Measurements from ENCODE around the gene MAG. TPM values are rescaled to one million over a fixed set of nuclear protein-coding genes. Genes with fewer than 3 reads are reported as not detected.
A peak's percentile ranks its signal among the peaks of the same experiment; 100 is the strongest.

Gene MAG
- total and polyA plus RNA-seq, 12 donors = 0.33 to 45.0 (median 2.1) TPM; not detected in 1

DNA sequence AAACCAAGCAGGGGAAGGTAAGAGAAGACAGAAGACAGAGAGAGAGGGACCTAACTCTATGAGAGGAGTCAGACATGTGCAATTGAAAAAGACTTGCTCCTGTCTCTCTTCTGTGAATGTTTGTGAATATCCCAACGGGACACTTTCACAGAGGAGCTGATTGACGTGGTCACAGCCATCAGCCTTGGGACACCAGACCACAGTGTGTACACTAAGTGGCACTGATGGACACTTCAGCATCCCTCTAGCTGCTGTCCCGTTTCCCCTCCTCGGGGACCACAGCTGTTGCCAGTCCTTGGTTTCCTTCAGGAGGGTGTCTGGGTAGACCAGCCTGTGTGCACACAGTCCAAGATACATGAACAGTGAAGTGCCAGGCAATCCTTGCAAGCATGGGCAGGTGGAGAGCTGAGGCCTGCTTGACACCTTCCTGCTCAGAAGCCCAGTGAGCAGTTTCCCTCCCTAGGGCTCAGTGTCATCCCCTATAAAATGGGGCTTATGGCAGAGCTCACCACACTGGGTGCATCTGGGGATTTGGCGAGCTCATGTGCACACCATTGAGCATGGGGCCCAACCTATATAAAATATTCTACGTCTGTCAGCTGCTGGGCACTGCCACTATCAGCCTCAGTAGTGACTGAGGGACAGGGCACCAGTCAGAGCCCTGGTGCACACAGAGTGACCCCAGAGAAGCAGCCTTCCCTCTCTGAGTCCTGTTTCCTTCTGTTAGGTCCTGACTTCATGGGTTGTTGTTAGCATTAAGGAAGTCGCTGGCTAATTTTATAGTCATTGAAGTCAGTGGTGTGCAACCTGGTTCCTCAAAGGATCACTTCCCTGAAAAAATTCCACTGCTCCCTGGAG lies 27.5 kb upstream of the MAG start:
- TF ChIP-seq, protein P1, sequence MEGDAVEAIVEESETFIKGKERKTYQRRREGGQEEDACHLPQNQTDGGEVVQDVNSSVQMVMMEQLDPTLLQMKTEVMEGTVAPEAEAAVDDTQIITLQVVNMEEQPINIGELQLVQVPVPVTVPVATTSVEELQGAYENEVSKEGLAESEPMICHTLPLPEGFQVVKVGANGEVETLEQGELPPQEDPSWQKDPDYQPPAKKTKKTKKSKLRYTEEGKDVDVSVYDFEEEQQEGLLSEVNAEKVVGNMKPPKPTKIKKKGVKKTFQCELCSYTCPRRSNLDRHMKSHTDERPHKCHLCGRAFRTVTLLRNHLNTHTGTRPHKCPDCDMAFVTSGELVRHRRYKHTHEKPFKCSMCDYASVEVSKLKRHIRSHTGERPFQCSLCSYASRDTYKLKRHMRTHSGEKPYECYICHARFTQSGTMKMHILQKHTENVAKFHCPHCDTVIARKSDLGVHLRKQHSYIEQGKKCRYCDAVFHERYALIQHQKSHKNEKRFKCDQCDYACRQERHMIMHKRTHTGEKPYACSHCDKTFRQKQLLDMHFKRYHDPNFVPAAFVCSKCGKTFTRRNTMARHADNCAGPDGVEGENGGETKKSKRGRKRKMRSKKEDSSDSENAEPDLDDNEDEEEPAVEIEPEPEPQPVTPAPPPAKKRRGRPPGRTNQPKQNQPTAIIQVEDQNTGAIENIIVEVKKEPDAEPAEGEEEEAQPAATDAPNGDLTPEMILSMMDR (IDR thresholded peaks at IDR 0.05) = no peak
- no peak for TF ChIP-seq POLR2A (IDR thresholded peaks at IDR 0.05)
- H3K4me1 ChIP-seq (replicated peaks in 1 of 2) = peaks cover 11 to 29% of the 10 kb centered on the region in 2 donors
- H3K27me3 ChIP-seq = no peaks in the 10 kb centered on the region
- no peak overlapping the region for H3K4me3 ChIP-seq
- H3K27ac ChIP-seq = peak overlapping the region in 3 of 5 donors; percentile 94 to 99 (median 98)
- H3K36me3 ChIP-seq (replicated peaks in 1 of 2) = no peaks in the 10 kb centered on the region
- H3K9me3 ChIP-seq (replicated peaks in 1 of 3) = no peaks in the 10 kb centered on the region
- DNase-seq = peak in 5 of 7 donors; percentile 4 to 62 (median 41)
- WGBS, 4 donors = 64 to 72% (median 69%) methylated on average over 6 to 7 of the region's 7 CpGs
- intact Hi-C loops (cut with DNase I) = loop anchor here in 1 of 2 donors (5.0 kb wide), 1 partner anchor 122 kb away; the partner anchor contains the start of gene FXYD7

DNA sequence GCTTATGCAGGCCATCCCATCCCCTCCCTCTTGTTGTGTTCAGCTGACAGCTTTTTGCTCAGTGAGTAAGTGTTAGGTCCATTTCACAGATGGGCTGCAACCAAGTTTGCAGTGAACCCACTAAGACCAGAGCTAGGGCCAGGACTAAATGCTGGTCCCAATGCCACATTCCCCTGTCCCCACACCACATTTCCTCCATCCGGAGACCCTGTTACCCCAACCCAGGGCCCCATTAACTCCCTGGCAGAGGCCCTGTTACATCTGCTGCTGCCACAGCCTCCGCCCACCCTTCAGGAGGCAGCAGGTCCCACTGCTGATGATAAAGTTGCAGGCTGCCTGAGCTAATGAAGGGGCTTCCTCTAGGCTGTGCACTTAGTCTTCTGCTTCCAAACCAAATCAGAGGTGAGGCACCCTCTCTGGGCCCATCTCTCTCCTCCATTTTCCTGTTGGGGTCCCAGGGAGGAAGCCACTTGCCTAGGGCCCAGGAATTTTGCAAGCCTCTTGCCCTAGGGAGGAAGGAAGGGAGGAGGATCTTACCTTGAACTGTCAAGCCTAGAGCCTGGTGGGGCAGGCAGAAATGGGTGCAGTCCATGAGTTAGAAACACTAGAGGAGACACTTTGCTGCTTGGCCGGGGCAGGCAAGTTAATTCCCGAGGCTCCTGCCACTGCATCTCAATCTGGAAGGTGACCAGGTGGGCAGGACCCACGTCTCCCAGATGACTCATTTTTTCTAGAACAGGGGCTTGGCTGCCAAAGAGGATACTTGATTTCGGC lies 26.6 kb upstream of the MAG start:
- intact Hi-C loops (cut with DNase I) = loop anchor here in 1 of 2 donors (5.0 kb wide), 1 partner anchor 123 kb away; the partner anchor contains the start of gene FXYD7
- no peak for TF ChIP-seq POLR2A (IDR thresholded peaks at IDR 0.05)
- TF ChIP-seq, protein P1 (IDR thresholded peaks at IDR 0.05) = no peak
- WGBS, 4 donors = 19 to 51% (median 46%) methylated on average over 3 to 6 of the region's 6 CpGs
- Histone ChIP-seq H3K27ac (peak overlapping the region in 3 of 5 donors; percentile 94 to 99 (median 98)), H3K4me1 (replicated peaks in 1 of 2) (peaks cover 14 to 36% of the 10 kb centered on the region in 2 donors), H3K9me3 (replicated peaks in 1 of 3) (no peaks in the 10 kb centered on the region), H3K4me3 (no peak overlapping the region), H3K36me3 (replicated peaks in 1 of 2) (peaks cover 0 to 3% of the 10 kb centered on the region in 2 donors), H3K27me3 (no peaks in the 10 kb centered on the region)
- peak; percentile 59 to 81 (median 73) for DNase-seq

DNA sequence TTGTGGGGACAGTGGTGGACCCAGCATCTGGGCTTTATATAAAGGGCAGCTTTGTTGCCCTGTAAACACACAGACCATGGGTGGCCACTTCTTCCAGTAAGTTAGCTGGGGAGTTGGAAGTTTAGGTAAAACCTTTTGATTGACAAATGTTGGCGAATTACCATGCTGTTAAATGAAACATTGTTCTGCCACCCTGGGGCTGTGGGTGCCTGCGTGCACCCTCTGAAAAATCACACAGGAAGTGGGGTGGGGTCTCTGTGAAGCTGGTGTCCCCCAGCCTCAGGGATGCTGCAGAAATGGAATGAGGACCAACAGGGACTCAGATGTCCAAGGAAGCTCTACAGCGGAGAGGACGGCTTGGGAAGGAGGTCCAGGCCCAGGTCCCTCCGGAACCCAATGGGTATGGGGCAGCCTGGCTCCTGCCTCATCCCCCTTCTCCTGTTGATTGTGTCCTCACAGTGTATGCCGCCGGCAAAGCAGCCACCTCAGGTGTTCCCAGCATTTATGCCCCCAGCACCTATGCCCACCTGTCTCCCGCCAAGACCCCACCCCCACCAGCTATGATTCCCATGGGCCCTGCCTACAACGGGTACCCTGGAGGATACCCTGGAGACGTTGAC lies 26.0 kb upstream of the MAG start:
- Histone ChIP-seq H3K27ac (peak overlapping the region in 3 of 5 donors; percentile 94 to 99 (median 98)), H3K36me3 (replicated peaks in 1 of 2) (peaks cover 0 to 10% of the 10 kb centered on the region in 2 donors), H3K4me3 (no peak overlapping the region), H3K9me3 (replicated peaks in 1 of 3) (no peaks in the 10 kb centered on the region), H3K4me1 (replicated peaks in 1 of 2) (peaks cover 14 to 39% of the 10 kb centered on the region in 2 donors), H3K27me3 (no peaks in the 10 kb centered on the region)
- TF ChIP-seq, protein P1 (IDR thresholded peaks at IDR 0.05) = no peak
- no peak for TF ChIP-seq POLR2A (IDR thresholded peaks at IDR 0.05)
- DNase-seq = peak; percentile 20 to 64 (median 46)
- intact Hi-C loops (cut with DNase I) = loop anchor here in 1 of 2 donors (5.0 kb wide), 1 partner anchor 124 kb away; the partner anchor contains the start of gene FXYD7
- WGBS, 4 donors = 69 to 85% (median 78%) methylated on average over 2 to 10 of the region's 10 CpGs
